HepG2 (cell line): ENCODE results near the gene INSIG1. TPM values are rescaled to one million over a fixed set of nuclear protein-coding genes. Genes with fewer than 3 reads are reported as not detected.

ENCODE experiments used
- ATAC-seq: fragments of 200-7000 bp; cut with Tn5 transposase; 3 replicates; pipeline ENCODE4 v1.9.1; 2020; ENCODE audit warnings: mild to moderate bottlenecking, moderate library complexity
- Bru-seq: library from RNA; stranded (reverse); fragments of 400-500 nt; gene quantifications from one replicate; lab custom pipeline; 2021; lab: Mats Ljungman, UMichigan
- BruChase-seq, 2 experiments: library from RNA; stranded (reverse); fragments of 400-500 nt; gene quantifications; one replicate each; lab custom pipeline; 2021; lab: Mats Ljungman, UMichigan
- BruUV-seq: library from RNA; stranded (reverse); fragments of 400-500 nt; replicated peaks from 2 replicates; lab custom pipeline; 2021; lab: Mats Ljungman, UMichigan
- CTCF ChIA-PET: fragments of 300-600 bp; formaldehyde crosslinking; extraction: SDS; loops from one replicate; lab custom pipeline; 2021; ENCODE audit warnings: low total read pairs, inconsistent platforms, low intra/inter-chr PET ratio; lab: Yijun Ruan, JAX
- POLR2A ChIA-PET: fragments of 350-600 bp; sonication (Branson Sonifier 250); formaldehyde crosslinking; loops from one replicate; lab custom pipeline; 2020; ENCODE audit warnings: antibody characterized with exemption, inconsistent platforms; lab: Yijun Ruan, JAX
- DNase-seq: peaks from one replicate; pipeline ENCODE4 v3.0.0-alpha.2; 2015; ENCODE audit warnings: low spot score
- FAIRE-seq: peaks from 3 replicates; lab custom pipeline; 2011; peaks lifted over from hg19 to GRCh38; lab: Jason Lieb, UNC
- H2AFZ ChIP-seq: one replicate; pipeline ENCODE4 v1.6.1; 2011; ENCODE audit warnings: low read length, inconsistent platforms
- H3K27ac ChIP-seq: fragments of 300-600 bp; 3 replicates; pipeline ENCODE4 v1.8.0; 2011; ENCODE audit warnings: mixed run types, mild to moderate bottlenecking, mixed read lengths, low read length, inconsistent platforms; ENCODE audit not compliant: insufficient read depth; ENCODE audit errors: extremely low read length
- H3K27me3 ChIP-seq, 2 experiments: fragments of 200-600 bp in 1 of 2; 2 replicates in 1 of 2; 3 replicates in 1 of 2; pipeline versions ENCODE4 v1.6.0 to v1.8.0; 2011; ENCODE audit warnings: low read length in 2 of 2, mild to moderate bottlenecking in 2 of 2, moderate library complexity in 2 of 2, inconsistent platforms in 1 of 2; ENCODE audit not compliant: insufficient read depth in 2 of 2, control insufficient read depth in 1 of 2
- H3K36me3 ChIP-seq, 2 experiments: fragments of 200-600 bp in 1 of 2; replicated peaks in 1 of 2; 2 replicates in 1 of 2; 3 replicates in 1 of 2; pipeline versions ENCODE4 v1.5.1 to v1.8.0; 2011; ENCODE audit warnings: low read length in 2 of 2, inconsistent platforms in 1 of 2; ENCODE audit not compliant: insufficient read depth in 2 of 2, control insufficient read depth in 1 of 2
- H3K4me1 ChIP-seq: 2 replicates; pipeline ENCODE4 v1.5.1; 2012; ENCODE audit warnings: low read length, inconsistent platforms; ENCODE audit not compliant: insufficient read depth
- H3K4me2 ChIP-seq: 2 replicates; pipeline ENCODE4 v1.6.0; 2011; ENCODE audit warnings: low read depth, low read length, inconsistent platforms
- H3K4me3 ChIP-seq, 3 experiments: fragments of 200-600 bp in 1 of 3; sonication (generic), shearing (Covaris generic) in 1 of 3; replicated peaks in 1 of 3; 2 replicates each; pipeline ENCODE4 v1.5.1; 2011 to 2016; ENCODE audit warnings: low read length in 3 of 3, inconsistent platforms in 2 of 3, low read depth in 2 of 3, mild to moderate bottlenecking in 2 of 3, control low read depth in 1 of 3, mixed read lengths in 1 of 3; ENCODE audit not compliant: insufficient read depth in 1 of 3
- H3K79me2 ChIP-seq: one replicate; pipeline ENCODE4 v1.6.1; 2011; ENCODE audit warnings: low read length, inconsistent platforms; ENCODE audit not compliant: insufficient read depth
- H3K9ac ChIP-seq: 2 replicates; pipeline ENCODE4 v1.6.0; 2011; ENCODE audit warnings: mild to moderate bottlenecking, low read depth, low read length, inconsistent platforms; ENCODE audit not compliant: insufficient read depth
- H3K9me3 ChIP-seq: 2 replicates; pipeline ENCODE4 v1.5.1; 2012; ENCODE audit warnings: mild to moderate bottlenecking, low read length
- H4K20me1 ChIP-seq: 2 replicates; pipeline ENCODE4 v1.6.0; 2011; ENCODE audit warnings: inconsistent platforms, mild to moderate bottlenecking, low read length, moderate library complexity; ENCODE audit not compliant: insufficient read depth
- FOSL2 ChIP-seq: sonication (generic); formaldehyde crosslinking; IDR thresholded peaks from 2 replicates; pipeline ENCODE4 v1.4.0; 2020; ENCODE audit warnings: missing genetic modification reagents
- HMGA1 ChIP-seq: sonication (generic); formaldehyde crosslinking; conservative IDR thresholded peaks from 2 replicates; pipeline ENCODE4 v1.4.0; 2020; ENCODE audit warnings: missing genetic modification reagents
- REPIN1 ChIP-seq: sonication (generic); formaldehyde crosslinking; IDR thresholded peaks from 2 replicates; pipeline ENCODE4 v1.8.0; 2022; ENCODE audit warnings: missing genetic modification reagents, low read depth, mild to moderate bottlenecking, borderline replicate concordance
- SKI ChIP-seq: fragments of 450-650 bp; IDR thresholded peaks from one replicate; pipeline ENCODE4 v1.6.1; 2018; ENCODE audit warnings: mild to moderate bottlenecking; ENCODE audit not compliant: partially characterized antibody
- SP4 ChIP-seq: sonication (generic); formaldehyde crosslinking; IDR thresholded peaks from 2 replicates; pipeline ENCODE4 v1.8.1; 2023; ENCODE audit warnings: mild to moderate bottlenecking, missing genetic modification reagents
- TEAD3 ChIP-seq: optimal IDR thresholded peaks from 2 replicates; pipeline ENCODE3; 2016; ENCODE audit warnings: borderline replicate concordance
- THAP9 ChIP-seq: sonication (generic); formaldehyde crosslinking; IDR thresholded peaks from 2 replicates; pipeline ENCODE4; 2020; ENCODE audit warnings: missing genetic modification reagents, mild to moderate bottlenecking, borderline replicate concordance
- ZFAT ChIP-seq: sonication (generic); formaldehyde crosslinking; conservative IDR thresholded peaks from 2 replicates; pipeline ENCODE4 v1.8.1; 2023; ENCODE audit warnings: missing genetic modification reagents, inconsistent platforms
- ZFP62 ChIP-seq: sonication (generic); formaldehyde crosslinking; IDR thresholded peaks from 2 replicates; pipeline ENCODE4 v1.4.0; 2020; ENCODE audit warnings: missing genetic modification reagents
- ZNF570 ChIP-seq: sonication (generic); formaldehyde crosslinking; IDR thresholded peaks from 2 replicates; pipeline ENCODE4 v1.4.0; 2020; ENCODE audit warnings: mild to moderate bottlenecking, missing genetic modification reagents, borderline replicate concordance
- ZNF713 ChIP-seq: sonication (generic); formaldehyde crosslinking; IDR thresholded peaks from 2 replicates; pipeline ENCODE4 v1.4.0; 2020; ENCODE audit warnings: mild to moderate bottlenecking, missing genetic modification reagents
- ZNF720 ChIP-seq: sonication (generic); formaldehyde crosslinking; IDR thresholded peaks from 2 replicates; pipeline ENCODE4 v1.4.0; 2020; ENCODE audit warnings: missing genetic modification reagents
- ZNF781 ChIP-seq: sonication (generic); formaldehyde crosslinking; IDR thresholded peaks from 2 replicates; pipeline ENCODE4 v1.5.1; 2020; ENCODE audit warnings: borderline replicate concordance, mild to moderate bottlenecking, missing genetic modification reagents; ENCODE audit errors: not compliant biosample characterization
- WGBS: methylation state at CpG from one replicate; pipeline ENCODE4 v1.1.6; 2017; ENCODE audit warnings: low lambda C conversion rate; 5-methylcytosine and 5-hydroxymethylcytosine counted together
- in situ Hi-C: cut with HindIII; loops from 2 replicates; pipeline ENCODE4 v1.10.0; 2017; ENCODE audit warnings: low pct_unique_long_range_greater_than_20kb; ENCODE audit not compliant: extremely low pct_ligation_motif_present
- intact Hi-C: fragments of 100-400 bp; cut with micrococcal nuclease; formaldehyde crosslinking; loops from one replicate; pipeline ENCODE4 v1.10.0; 2022; ENCODE audit not compliant: unreplicated experiment
- long read RNA-seq, 2 experiments: library from RNA in 1 of 2; library from polyadenylated mRNA in 1 of 2; stranded (forward) in 1 of 2; unstranded in 1 of 2; transcript quantifications; one replicate each; pipeline ENCODE4 v2.0.0, GENCODE V29; 2019 to 2022
- polyA minus RNA-seq, 3 experiments: library from RNA; depleted of rRNA, polyadenylated mRNA; stranded (reverse); fragments of >200 nt; gene quantifications; 2 replicates each; pipeline ENCODE4 v1.2.3, GENCODE V29; 2011; ENCODE audit warnings: low replicate concordance in 1 of 3
- polyA plus RNA-seq, 8 experiments: library from polyadenylated mRNA; depleted of rRNA in 3 of 8; stranded (reverse) in 7 of 8; unstranded in 1 of 8; fragments of >200 nt; fragmentation: Illumina TruSeq in 4 of 8; extraction: Trizol in 4 of 8; gene quantifications; 2 replicates each; pipeline versions ENCODE4 v1.2.1 to v1.2.3, GENCODE V29; 2011 to 2016; ENCODE audit warnings: low read depth in 4 of 8, missing spikeins in 1 of 8, mixed read lengths in 1 of 8; ENCODE audit not compliant: insufficient read depth in 1 of 8
- total RNA-seq, 5 experiments: library from RNA; depleted of rRNA; stranded (reverse); fragments of >200 nt; fragmentation: Illumina TruSeq; extraction: Trizol; gene quantifications; 2 replicates each; pipeline ENCODE4 v1.2.3, GENCODE V29; 2016; ENCODE audit warnings: low read depth in 1 of 5
- TF ChIP-seq, protein P1 (sequence below): sonication (generic); formaldehyde crosslinking; IDR thresholded peaks from 2 replicates; pipeline ENCODE4 v1.4.0; 2020; ENCODE audit warnings: mild to moderate bottlenecking, low read depth, missing genetic modification reagents

The INSIG1 gene
- total RNA-seq (2016; rRNA removed; fragmentation: Illumina TruSeq; extraction: Trizol), result 0.11 and 0.20 TPM in 2 replicates
- 0.26 TPM in 1 of 2 replicates, not detected in the other for total RNA-seq (2016; cell fraction: cytosol; rRNA removed; fragmentation: Illumina TruSeq; extraction: Trizol; ENCODE audit: low read depth)
- total RNA-seq (2016; cell fraction: insoluble cytoplasmic fraction; rRNA removed; fragmentation: Illumina TruSeq; extraction: Trizol), result 0.09 and 0.13 TPM in 2 replicates
- total RNA-seq (2016; cell fraction: membrane; rRNA removed; fragmentation: Illumina TruSeq; extraction: Trizol), result 0.09 and 0.48 TPM in 2 replicates
- total RNA-seq (2016; cell fraction: nucleus; rRNA removed; fragmentation: Illumina TruSeq; extraction: Trizol), result not detected in 2 replicates
- polyA plus RNA-seq (2011; rRNA removed), result 0.07 and 0.16 TPM in 2 replicates
- polyA plus RNA-seq (2011; cell fraction: cytosol; rRNA removed), result 0.10 and 0.17 TPM in 2 replicates
- polyA plus RNA-seq (2011; cell fraction: nucleus; rRNA removed), result 0.10 and 0.23 TPM in 2 replicates
- 0.08 and 0.17 TPM in 2 replicates for polyA plus RNA-seq (2012)
- 0.03 TPM in 1 of 2 replicates, not detected in the other for polyA plus RNA-seq (2016; cell fraction: cytosol; fragmentation: Illumina TruSeq; extraction: Trizol; ENCODE audit: low read depth)
- polyA plus RNA-seq (2016; cell fraction: insoluble cytoplasmic fraction; fragmentation: Illumina TruSeq; extraction: Trizol; ENCODE audit: low read depth), result 0.10 TPM in 1 of 2 replicates, not detected in the other
- polyA plus RNA-seq (2016; cell fraction: membrane; fragmentation: Illumina TruSeq; extraction: Trizol; ENCODE audit: low read depth), result 0.13 TPM in 1 of 2 replicates, not detected in the other
- polyA plus RNA-seq (2016; cell fraction: nucleus; fragmentation: Illumina TruSeq; extraction: Trizol; ENCODE audit: insufficient read depth, low read depth), result 0.25 TPM in 1 of 2 replicates, not detected in the other
- 0.60 and 64.4 TPM in 2 replicates for polyA minus RNA-seq (2011; rRNA and poly(A)+ RNA removed; ENCODE audit: low replicate concordance)
- 0.30 and 0.35 TPM in 2 replicates for polyA minus RNA-seq (2011; cell fraction: cytosol; rRNA and poly(A)+ RNA removed)
- polyA minus RNA-seq (2011; cell fraction: nucleus; rRNA and poly(A)+ RNA removed), result 0.25 and 0.52 TPM in 2 replicates
- Bru-seq, nascent RNA, result percentile 24 among the genes with signal in this experiment
- BruChase-seq, experiment 1, labeled RNA remaining after a 6-hour chase, result percentile 25 among the genes with signal in this experiment
- BruChase-seq, experiment 2, labeled RNA remaining after a 2-hour chase, result percentile 26 among the genes with signal in this experiment
- long read RNA-seq, experiment 1, result 0 reads
- long read RNA-seq, experiment 2, result 0 reads

DNA sequence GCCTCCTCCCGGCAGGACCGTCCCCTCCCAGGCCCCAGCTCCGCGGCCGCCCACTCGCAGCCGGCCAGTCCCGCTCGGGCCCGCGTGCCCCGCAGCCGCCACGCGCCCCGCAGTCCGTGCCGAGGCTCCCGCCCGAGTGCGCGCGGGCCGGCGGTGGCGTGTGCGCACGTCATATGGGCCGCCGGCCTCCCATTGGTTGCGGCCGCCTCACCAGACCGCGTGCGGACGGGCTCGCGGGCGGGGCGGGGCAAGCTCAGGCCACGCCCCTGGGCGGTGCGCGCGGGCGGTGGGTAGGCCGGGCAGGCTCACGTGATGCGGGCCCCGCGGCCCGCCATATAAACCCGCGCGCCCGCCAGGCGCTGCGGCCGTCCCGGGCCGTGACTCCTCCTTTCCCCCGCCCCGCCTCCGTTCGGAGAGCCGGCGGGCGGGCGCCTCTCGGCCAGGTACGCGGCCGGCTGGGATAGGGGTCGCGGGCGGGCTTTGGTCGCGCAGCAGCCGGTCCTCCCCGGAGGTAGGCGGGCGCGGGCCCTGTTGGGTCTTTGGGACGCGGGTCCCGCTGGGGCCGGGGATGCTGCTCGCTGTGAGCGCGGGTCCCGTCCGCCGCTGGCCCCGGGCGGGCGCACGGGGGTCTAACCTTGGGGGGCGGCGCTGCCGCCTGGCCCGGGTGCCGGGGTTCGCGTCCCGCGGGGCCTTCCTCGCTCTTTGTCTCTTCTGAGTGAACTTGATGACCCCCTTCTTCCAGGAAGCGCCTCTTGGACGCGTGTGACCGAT lies at the start of gene INSIG1:
INSIG1 (plus strand) TSS at position 362 of the 771 bp plus-strand sequence; CDS start at position 770, 408 bp downstream.
- Histone ChIP-seq H3K4me1 (no peaks in the 10 kb centered on the region), H3K9me3 (no peaks in the 10 kb centered on the region), H3K4me2 (no peak within 1 kb of the TSS), H3K27ac (no peak within 1 kb of the TSS), H2AFZ (no peak within 1 kb of the TSS), H4K20me1 (no peaks in the 10 kb centered on the region), H3K9ac (no peak within 1 kb of the TSS), H3K36me3 (no peaks in the 10 kb centered on the region), H3K27me3 (peaks cover 0 to 26% of the 10 kb centered on the region in 2 experiments; a peak in 4 of 5 replicates), H3K79me2 (no peaks in the 10 kb centered on the region), H3K4me3 (no peak within 1 kb of the TSS)
- no TSS peak for BruUV-seq
- 76% methylated on average over 11 of the region's 111 CpGs for WGBS
- DNase-seq (no peak), ATAC-seq (no peak), FAIRE-seq (no peak)
- ChIA-PET CTCF (no interaction called here), POLR2A (no interaction called here)
- intact Hi-C loops, result no loop called here
- in situ Hi-C loops, result no loop called here
- TF ChIP-seq ZFP62 (CRISPR knock-in tag) (no peak), SP4 (CRISPR knock-in tag) (no peak), ZFAT (CRISPR knock-in tag) (no peak), SKI (no peak), REPIN1 (CRISPR knock-in tag) (no peak), ZNF713 (CRISPR knock-in tag) (no peak), ZNF720 (CRISPR knock-in tag) (no peak), THAP9 (CRISPR knock-in tag) (no peak), ZNF570 (CRISPR knock-in tag) (no peak), FOSL2 (CRISPR knock-in tag) (no peak), HMGA1 (no peak), TEAD3 (CRISPR knock-in tag) (no peak), ZNF781 (no peak)
- TF ChIP-seq, protein P1, sequence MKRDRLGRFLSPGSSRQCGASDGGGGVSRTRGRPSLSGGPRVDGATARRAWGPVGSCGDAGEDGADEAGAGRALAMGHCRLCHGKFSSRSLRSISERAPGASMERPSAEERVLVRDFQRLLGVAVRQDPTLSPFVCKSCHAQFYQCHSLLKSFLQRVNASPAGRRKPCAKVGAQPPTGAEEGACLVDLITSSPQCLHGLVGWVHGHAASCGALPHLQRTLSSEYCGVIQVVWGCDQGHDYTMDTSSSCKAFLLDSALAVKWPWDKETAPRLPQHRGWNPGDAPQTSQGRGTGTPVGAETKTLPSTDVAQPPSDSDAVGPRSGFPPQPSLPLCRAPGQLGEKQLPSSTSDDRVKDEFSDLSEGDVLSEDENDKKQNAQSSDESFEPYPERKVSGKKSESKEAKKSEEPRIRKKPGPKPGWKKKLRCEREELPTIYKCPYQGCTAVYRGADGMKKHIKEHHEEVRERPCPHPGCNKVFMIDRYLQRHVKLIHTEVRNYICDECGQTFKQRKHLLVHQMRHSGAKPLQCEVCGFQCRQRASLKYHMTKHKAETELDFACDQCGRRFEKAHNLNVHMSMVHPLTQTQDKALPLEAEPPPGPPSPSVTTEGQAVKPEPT (CRISPR knock-in tag), result no peak
